Measurements from ENCODE around the gene SEC16A.

The SEC16A gene

DNA sequence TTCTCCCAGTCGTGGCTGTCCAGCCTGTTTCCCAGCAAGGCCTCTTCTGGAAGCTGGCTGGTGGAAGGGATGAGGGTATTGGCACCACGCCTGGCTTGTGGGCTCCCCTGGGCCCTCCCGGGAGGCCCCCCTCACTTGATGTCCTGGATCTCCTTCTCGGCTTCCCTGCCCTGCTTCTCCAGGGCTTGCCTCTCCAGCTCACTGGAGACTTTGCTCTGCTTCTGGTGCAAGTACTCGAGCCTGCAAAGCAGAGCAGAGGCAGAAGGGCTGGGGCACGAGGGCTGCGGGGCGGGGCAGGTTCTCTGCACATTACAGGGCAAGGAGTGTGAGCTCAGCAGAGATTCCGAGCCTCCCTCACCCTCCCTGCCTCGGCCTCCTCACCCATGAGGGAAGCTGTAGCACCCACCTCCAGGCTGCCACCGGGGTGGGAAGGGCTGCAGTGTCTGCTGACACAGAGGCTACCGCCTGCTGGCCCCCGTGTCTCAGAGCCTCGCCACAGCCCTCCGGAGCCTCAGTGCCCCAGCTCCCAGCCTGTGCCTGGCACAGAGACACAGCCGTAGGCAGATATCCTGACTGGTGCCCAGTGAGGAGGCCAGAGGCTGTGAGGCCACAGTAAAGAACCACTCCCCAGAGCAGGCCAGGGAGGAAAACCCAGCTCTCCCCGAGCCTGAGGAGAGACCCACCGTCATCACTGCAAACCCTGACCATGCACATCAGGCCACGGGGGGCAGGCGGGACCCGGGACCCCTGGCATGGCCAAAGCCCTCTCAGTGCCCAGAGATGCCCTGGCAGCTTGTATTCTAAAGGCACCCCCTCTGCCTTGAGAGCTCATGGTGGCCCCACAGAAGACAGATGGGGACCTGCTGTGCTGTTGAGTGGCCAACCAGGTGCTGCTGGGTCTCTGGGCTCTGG is 90.0 kb downstream of the SEC16A start:
- no peak for DNase-seq
- Histone ChIP-seq H3K27ac (no peak overlapping the region), H3K36me3 (replicated peaks) (peaks cover 88% of the 10 kb centered on the region), H3K27me3 (replicated peaks) (no peaks in the 10 kb centered on the region), H3K4me3 (ENCODE audit: low read depth, low read length) (no peak overlapping the region)
- in situ Hi-C loops (cut with HindIII; ENCODE audit: low pct_ligation_motif_present, low sequenced_read_pairs), result no loop called here
- TF ChIP-seq, protein P1, sequence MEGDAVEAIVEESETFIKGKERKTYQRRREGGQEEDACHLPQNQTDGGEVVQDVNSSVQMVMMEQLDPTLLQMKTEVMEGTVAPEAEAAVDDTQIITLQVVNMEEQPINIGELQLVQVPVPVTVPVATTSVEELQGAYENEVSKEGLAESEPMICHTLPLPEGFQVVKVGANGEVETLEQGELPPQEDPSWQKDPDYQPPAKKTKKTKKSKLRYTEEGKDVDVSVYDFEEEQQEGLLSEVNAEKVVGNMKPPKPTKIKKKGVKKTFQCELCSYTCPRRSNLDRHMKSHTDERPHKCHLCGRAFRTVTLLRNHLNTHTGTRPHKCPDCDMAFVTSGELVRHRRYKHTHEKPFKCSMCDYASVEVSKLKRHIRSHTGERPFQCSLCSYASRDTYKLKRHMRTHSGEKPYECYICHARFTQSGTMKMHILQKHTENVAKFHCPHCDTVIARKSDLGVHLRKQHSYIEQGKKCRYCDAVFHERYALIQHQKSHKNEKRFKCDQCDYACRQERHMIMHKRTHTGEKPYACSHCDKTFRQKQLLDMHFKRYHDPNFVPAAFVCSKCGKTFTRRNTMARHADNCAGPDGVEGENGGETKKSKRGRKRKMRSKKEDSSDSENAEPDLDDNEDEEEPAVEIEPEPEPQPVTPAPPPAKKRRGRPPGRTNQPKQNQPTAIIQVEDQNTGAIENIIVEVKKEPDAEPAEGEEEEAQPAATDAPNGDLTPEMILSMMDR (IDR thresholded peaks at IDR 0.05; ENCODE audit: low read depth, low read length, missing control alignments), result no peak

DNA sequence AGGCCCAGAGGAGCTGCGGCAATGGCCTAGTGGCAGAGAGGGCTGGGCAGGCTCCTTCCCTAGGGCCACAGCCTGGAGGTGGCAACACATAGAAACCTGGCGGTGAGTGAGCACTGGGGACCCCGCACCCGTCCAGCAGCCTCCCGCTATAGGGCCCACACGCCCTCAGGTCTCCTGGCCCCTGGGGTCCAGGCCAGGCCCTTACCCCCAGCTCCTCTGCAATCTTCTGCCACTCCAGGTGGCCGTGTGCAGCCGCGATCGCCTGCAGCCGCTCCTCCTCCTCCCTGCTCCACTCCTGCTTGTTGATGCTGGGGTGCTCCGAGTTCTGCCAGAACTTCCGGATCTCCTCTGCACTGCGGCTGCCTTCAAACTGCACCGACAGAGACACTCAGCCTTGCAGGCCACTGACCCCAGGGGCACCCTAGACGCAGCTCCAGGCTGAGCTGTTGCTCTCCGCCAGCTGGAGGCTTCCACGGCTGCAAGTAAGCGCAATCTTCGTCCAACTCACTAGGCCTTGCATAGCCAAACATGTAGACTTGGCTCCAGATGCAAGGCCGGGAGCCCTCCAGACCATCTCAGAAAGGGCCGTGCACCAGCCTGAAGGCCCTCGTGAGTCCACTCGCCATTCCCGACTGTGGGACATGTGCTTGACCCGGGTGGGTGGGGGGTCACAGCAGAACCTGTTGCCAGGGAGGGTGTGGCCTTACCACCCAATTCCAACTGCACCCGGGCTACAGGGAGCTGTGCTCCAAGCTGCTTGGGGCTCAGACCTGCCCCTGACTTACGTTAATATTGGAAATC is 90.9 kb downstream of the SEC16A start:
- DNase-seq, result no peak
- Histone ChIP-seq H3K27me3 (replicated peaks) (no peaks in the 10 kb centered on the region), H3K27ac (no peak overlapping the region), H3K36me3 (replicated peaks) (peaks cover 91% of the 10 kb centered on the region), H3K4me3 (ENCODE audit: low read depth, low read length) (no peak overlapping the region)
- TF ChIP-seq, protein P1 (IDR thresholded peaks at IDR 0.05; ENCODE audit: low read depth, low read length, missing control alignments), result no peak
- in situ Hi-C loops (cut with HindIII; ENCODE audit: low pct_ligation_motif_present, low sequenced_read_pairs), result no loop called here

Measured in brain microvascular endothelial cell (primary cell).